ENCODE measurements around the gene HHIP. TPM values are rescaled to one million over a fixed set of nuclear protein-coding genes. Genes with fewer than 3 reads are reported as not detected.

HHIP gene
- total RNA-seq, 1 experiment from 2014 or later, result 0.32 TPM

GRCh38 chr4:144663834-144664475, 18.0 kb downstream of the HHIP start:
- Histone ChIP-seq H3K27me3 (replicated peaks; ENCODE audit: control insufficient read depth, insufficient read depth, low read length) (no peaks in the 10 kb centered on the region), H3K4me1 (no peaks in the 10 kb centered on the region), H3K9me3 (no peaks in the 10 kb centered on the region), H3K4me3 (ENCODE audit: low read depth, low read length) (no peak overlapping the region), H3K36me3 (ENCODE audit: control insufficient read depth, insufficient read depth, low read length) (no peaks in the 10 kb centered on the region)
- no TSS peak for BruUV-seq (replicated peaks)
- CTCF ChIA-PET, result no interaction called here
- Mint-ChIP-seq H3K27me3 (ENCODE audit: insufficient read depth, unreplicated experiment) (no peaks in the 10 kb centered on the region), H3K36me3 (ENCODE audit: insufficient read depth, unreplicated experiment) (no peaks in the 10 kb centered on the region), H3K4me1 (ENCODE audit: low read depth, unreplicated experiment) (no peaks in the 10 kb centered on the region), H3K9me3 (ENCODE audit: unreplicated experiment) (no peaks in the 10 kb centered on the region), H3K4me3 (ENCODE audit: unreplicated experiment) (no peak overlapping the region), H3K27ac (ENCODE audit: unreplicated experiment) (no peak overlapping the region)
- DNase-seq, result no peak
- TF ChIP-seq, protein P1, sequence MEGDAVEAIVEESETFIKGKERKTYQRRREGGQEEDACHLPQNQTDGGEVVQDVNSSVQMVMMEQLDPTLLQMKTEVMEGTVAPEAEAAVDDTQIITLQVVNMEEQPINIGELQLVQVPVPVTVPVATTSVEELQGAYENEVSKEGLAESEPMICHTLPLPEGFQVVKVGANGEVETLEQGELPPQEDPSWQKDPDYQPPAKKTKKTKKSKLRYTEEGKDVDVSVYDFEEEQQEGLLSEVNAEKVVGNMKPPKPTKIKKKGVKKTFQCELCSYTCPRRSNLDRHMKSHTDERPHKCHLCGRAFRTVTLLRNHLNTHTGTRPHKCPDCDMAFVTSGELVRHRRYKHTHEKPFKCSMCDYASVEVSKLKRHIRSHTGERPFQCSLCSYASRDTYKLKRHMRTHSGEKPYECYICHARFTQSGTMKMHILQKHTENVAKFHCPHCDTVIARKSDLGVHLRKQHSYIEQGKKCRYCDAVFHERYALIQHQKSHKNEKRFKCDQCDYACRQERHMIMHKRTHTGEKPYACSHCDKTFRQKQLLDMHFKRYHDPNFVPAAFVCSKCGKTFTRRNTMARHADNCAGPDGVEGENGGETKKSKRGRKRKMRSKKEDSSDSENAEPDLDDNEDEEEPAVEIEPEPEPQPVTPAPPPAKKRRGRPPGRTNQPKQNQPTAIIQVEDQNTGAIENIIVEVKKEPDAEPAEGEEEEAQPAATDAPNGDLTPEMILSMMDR (IDR thresholded peaks at IDR 0.05; ENCODE audit: insufficient read depth in 1 of 2, low read depth in 1 of 2, low read length in 1 of 2, severe bottlenecking in 1 of 2, unreplicated experiment in 1 of 2), result no peak
- POLR2A ChIA-PET, result no interaction called here
- intact Hi-C loops (cut with micrococcal nuclease; ENCODE audit: unreplicated experiment), result no loop called here

DNA sequence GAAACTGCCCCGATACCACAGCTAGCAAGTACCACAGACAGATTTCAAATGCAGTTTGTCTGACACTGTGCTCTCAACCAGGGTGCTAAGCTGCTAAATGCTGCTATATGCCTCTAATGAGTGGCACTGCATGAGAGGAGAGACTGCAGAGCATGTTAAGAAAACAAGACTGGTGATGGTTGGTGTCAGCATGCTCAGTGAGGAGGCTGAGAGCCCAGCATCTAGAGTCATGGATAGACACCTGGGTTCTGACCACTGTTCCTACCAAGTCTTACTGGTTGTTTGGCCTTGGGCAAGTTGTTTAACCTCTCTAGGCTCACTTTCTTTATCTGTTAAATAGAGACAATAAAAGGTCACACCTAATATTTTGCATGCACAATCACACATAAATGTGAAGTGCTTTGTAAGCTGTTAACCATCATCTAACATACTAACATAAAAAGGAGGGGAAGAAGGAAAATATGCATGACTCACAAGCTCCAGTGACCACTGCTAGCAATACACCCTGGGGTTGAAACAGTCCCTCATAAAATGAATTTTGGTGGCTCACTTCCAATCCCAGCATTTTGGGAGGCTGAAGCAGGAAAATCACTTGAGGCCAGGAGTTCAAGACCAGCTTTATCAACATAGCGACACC, 20.7 kb downstream of the HHIP start:
- no TSS peak for BruUV-seq (replicated peaks)
- no peaks in the 10 kb centered on the region for H3K27me3 ChIP-seq (replicated peaks; ENCODE audit: control insufficient read depth, insufficient read depth, low read length)
- ChIA-PET POLR2A (no interaction called here), CTCF (no interaction called here)
- no peaks in the 10 kb centered on the region for H3K4me1 ChIP-seq
- H3K36me3 ChIP-seq (ENCODE audit: control insufficient read depth, insufficient read depth, low read length), result no peaks in the 10 kb centered on the region
- no peaks in the 10 kb centered on the region for H3K27me3 Mint-ChIP-seq (ENCODE audit: insufficient read depth, unreplicated experiment)
- H3K9me3 Mint-ChIP-seq (ENCODE audit: unreplicated experiment), result no peaks in the 10 kb centered on the region
- no peaks in the 10 kb centered on the region for H3K36me3 Mint-ChIP-seq (ENCODE audit: insufficient read depth, unreplicated experiment)
- no peak overlapping the region for H3K4me3 ChIP-seq (ENCODE audit: low read depth, low read length)
- TF ChIP-seq, protein P1 (IDR thresholded peaks at IDR 0.05; ENCODE audit: insufficient read depth in 1 of 2, low read depth in 1 of 2, low read length in 1 of 2, severe bottlenecking in 1 of 2, unreplicated experiment in 1 of 2), result no peak
- H3K4me3 Mint-ChIP-seq (ENCODE audit: unreplicated experiment), result no peak overlapping the region
- no peak overlapping the region for H3K27ac Mint-ChIP-seq (ENCODE audit: unreplicated experiment)
- intact Hi-C loops (cut with micrococcal nuclease; ENCODE audit: unreplicated experiment), result no loop called here
- no peak for DNase-seq
- no peaks in the 10 kb centered on the region for H3K9me3 ChIP-seq
- H3K4me1 Mint-ChIP-seq (ENCODE audit: low read depth, unreplicated experiment), result no peaks in the 10 kb centered on the region

DNA sequence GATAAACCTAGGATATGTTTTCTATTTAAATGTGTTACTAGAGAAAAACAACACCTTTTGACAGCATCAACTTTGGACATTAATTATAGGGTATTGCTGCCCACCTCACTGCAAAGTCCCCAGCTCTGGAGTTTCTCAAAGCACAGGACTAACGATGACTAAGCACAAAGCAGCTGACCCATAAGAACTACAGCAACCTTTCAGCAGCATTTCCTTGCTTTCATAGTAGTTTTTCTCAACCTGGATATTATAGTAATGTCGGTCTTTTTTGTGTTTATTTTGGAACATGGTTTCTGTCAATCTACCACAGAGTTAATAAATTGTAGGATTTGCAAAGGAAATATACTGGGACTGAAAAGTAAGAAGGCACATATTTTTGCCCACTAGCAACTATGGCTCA, 21.5 kb downstream of the HHIP start:
- TF ChIP-seq, protein P1 (IDR thresholded peaks at IDR 0.05; ENCODE audit: insufficient read depth in 1 of 2, low read depth in 1 of 2, low read length in 1 of 2, severe bottlenecking in 1 of 2, unreplicated experiment in 1 of 2), result no peak
- Histone ChIP-seq H3K9me3 (no peaks in the 10 kb centered on the region), H3K27me3 (replicated peaks; ENCODE audit: control insufficient read depth, insufficient read depth, low read length) (no peaks in the 10 kb centered on the region), H3K4me1 (no peaks in the 10 kb centered on the region), H3K4me3 (ENCODE audit: low read depth, low read length) (no peak overlapping the region), H3K36me3 (ENCODE audit: control insufficient read depth, insufficient read depth, low read length) (no peaks in the 10 kb centered on the region)
- no peaks in the 10 kb centered on the region for H3K9me3 Mint-ChIP-seq (ENCODE audit: unreplicated experiment)
- no peak overlapping the region for H3K27ac Mint-ChIP-seq (ENCODE audit: unreplicated experiment)
- ChIA-PET POLR2A (no interaction called here), CTCF (no interaction called here)
- intact Hi-C loops (cut with micrococcal nuclease; ENCODE audit: unreplicated experiment), result no loop called here
- H3K4me3 Mint-ChIP-seq (ENCODE audit: unreplicated experiment), result no peak overlapping the region
- no peaks in the 10 kb centered on the region for H3K4me1 Mint-ChIP-seq (ENCODE audit: low read depth, unreplicated experiment)
- no peaks in the 10 kb centered on the region for H3K36me3 Mint-ChIP-seq (ENCODE audit: insufficient read depth, unreplicated experiment)
- no peak for DNase-seq
- no peaks in the 10 kb centered on the region for H3K27me3 Mint-ChIP-seq (ENCODE audit: insufficient read depth, unreplicated experiment)
- no TSS peak for BruUV-seq (replicated peaks)
